Upper lobe of left lung (tissue), 6 donors: Measurements from ENCODE around the gene KIAA1958. TPM values are rescaled to one million over a fixed set of nuclear protein-coding genes. Genes with fewer than 3 reads are reported as not detected.

Experiments
- ATAC-seq, 2 donors: fragments of 200-7000 bp; cut with Tn5 transposase; one replicate each; pipeline ENCODE4 v1.9.1; 2022; ENCODE audit warnings: mild to moderate bottlenecking in 2 of 2, moderate library complexity in 2 of 2; ENCODE audit not compliant: low FRiP score in 2 of 2
- DNase-seq, 2 donors: peaks; one replicate each; pipeline ENCODE4 v3.0.0-alpha.2; 2019 to 2020
- H3K27ac ChIP-seq, 4 donors: fragments of 200-600 bp; sonication (generic); one replicate each; pipeline ENCODE4 v1.5.1; 2016 to 2019
- H3K27me3 ChIP-seq, 4 donors: fragments of 200-600 bp; sonication (generic); one replicate each; pipeline ENCODE4 v1.5.1; 2017 to 2019
- H3K36me3 ChIP-seq, 4 donors: fragments of 200-600 bp; sonication (generic); one replicate each; pipeline ENCODE4 v1.5.1; 2016 to 2019
- H3K4me1 ChIP-seq, 4 donors: fragments of 200-600 bp; sonication (generic); one replicate each; pipeline ENCODE4 v1.5.1; 2018 to 2019
- H3K4me3 ChIP-seq, 4 donors: fragments of 200-600 bp; sonication (generic); one replicate each; pipeline ENCODE4 v1.5.1; 2017 to 2019; ENCODE audit warnings: mild to moderate bottlenecking in 2 of 4, moderate library complexity in 1 of 4
- H3K9me3 ChIP-seq, 4 donors: fragments of 200-600 bp; sonication (generic); one replicate each; pipeline ENCODE4 v1.5.1; 2018 to 2019
- EP300 ChIP-seq, 4 donors: sonication (generic); formaldehyde crosslinking; IDR thresholded peaks; one replicate each; pipeline ENCODE4 v1.5.1; 2017; ENCODE audit warnings: antibody characterized with exemption in 4 of 4, control low read depth in 2 of 4
- POLR2A ChIP-seq, 4 donors: fragments of 450-650 bp; IDR thresholded peaks; one replicate each; pipeline ENCODE4 v1.5.1; 2016 to 2017; ENCODE audit warnings: antibody characterized with exemption in 4 of 4, mild to moderate bottlenecking in 2 of 4
- POLR2AphosphoS5 ChIP-seq, 2 donors: sonication (generic); formaldehyde crosslinking; IDR thresholded peaks; one replicate each; pipeline ENCODE4 v1.5.1; 2017; ENCODE audit warnings: antibody characterized with exemption in 2 of 2
- WGBS, 2 donors: methylation state at CpG; one replicate each; pipeline ENCODE4 v1.1.5; 2017 to 2018; 5-methylcytosine and 5-hydroxymethylcytosine counted together
- total RNA-seq, 6 donors: library from RNA; depleted of rRNA in 4 of 6; stranded (reverse); fragments of >200 nt in 4 of 6; gene quantifications; one replicate each; pipeline versions ENCODE4 v1.1.0 to v1.2.1, GENCODE V29; 2016 to 2021
- TF ChIP-seq, protein P1 (sequence below), 6 experiments: fragments of 450-650 bp in 4 of 6; fragments of 200-600 bp in 2 of 6; sonication (generic) in 2 of 6; IDR thresholded peaks; one replicate each; pipeline ENCODE4 v1.5.1; 2016 to 2019; ENCODE audit warnings: antibody characterized with exemption in 6 of 6
- donor health status: DM: no; HTN: no; CAD: no; lungs with moderate emphysema.
- donor health status: DM: no; HTN: yes; CAD: no; lungs with severe emphysema.

The KIAA1958 gene
- total RNA-seq, 6 donors from 2014 or later: 9.2 to 21.1 (median 14.2) TPM

DNA sequence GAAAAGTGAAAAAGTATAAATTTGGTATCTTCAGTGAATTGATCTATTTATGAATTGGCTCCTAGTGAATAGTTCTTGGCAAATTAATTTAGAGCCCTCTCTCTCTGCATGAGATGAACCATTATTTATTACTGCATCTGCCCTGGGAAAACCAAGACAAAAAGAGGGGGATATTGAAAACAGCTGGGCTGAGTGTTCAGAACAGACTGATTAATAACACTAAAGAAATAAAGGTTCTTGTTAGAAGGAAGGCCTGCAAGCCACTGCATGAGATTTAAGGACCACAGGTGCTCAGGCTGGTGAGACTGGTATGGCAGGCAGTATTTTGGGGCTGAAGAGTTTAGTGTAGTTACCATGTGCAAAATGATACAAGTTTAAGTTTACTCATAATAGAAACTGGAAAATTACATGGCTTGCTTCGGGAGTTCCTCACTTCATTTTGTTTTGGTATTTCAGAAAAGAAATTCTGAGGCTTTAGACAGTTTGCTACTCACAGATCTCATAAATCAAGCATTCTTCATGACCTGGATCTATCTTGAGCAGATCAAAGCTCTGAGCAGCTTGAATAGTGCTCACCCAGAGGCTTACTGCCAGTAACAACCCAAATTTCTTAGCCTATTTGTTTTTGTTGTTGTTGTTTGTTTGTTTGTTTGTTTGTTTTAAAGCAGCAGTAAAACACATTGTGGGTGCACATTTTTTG is 56.1 kb downstream of the KIAA1958 start:
- H3K4me1 ChIP-seq: peaks cover 0 to 6% (median 2%) of the 10 kb centered on the region in 4 donors
- no peak overlapping the region for H3K4me3 ChIP-seq
- DNase-seq: no peak
- no peaks in the 10 kb centered on the region for H3K36me3 ChIP-seq
- H3K9me3 ChIP-seq: no peaks in the 10 kb centered on the region
- ATAC-seq: no peak
- TF ChIP-seq POLR2A (IDR thresholded peaks at IDR 0.05) (no peak), EP300 (IDR thresholded peaks at IDR 0.05) (no peak), POLR2AphosphoS5 (IDR thresholded peaks at IDR 0.05) (no peak)
- TF ChIP-seq, protein P1, sequence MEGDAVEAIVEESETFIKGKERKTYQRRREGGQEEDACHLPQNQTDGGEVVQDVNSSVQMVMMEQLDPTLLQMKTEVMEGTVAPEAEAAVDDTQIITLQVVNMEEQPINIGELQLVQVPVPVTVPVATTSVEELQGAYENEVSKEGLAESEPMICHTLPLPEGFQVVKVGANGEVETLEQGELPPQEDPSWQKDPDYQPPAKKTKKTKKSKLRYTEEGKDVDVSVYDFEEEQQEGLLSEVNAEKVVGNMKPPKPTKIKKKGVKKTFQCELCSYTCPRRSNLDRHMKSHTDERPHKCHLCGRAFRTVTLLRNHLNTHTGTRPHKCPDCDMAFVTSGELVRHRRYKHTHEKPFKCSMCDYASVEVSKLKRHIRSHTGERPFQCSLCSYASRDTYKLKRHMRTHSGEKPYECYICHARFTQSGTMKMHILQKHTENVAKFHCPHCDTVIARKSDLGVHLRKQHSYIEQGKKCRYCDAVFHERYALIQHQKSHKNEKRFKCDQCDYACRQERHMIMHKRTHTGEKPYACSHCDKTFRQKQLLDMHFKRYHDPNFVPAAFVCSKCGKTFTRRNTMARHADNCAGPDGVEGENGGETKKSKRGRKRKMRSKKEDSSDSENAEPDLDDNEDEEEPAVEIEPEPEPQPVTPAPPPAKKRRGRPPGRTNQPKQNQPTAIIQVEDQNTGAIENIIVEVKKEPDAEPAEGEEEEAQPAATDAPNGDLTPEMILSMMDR (IDR thresholded peaks at IDR 0.05): no peak
- no peaks in the 10 kb centered on the region for H3K27me3 ChIP-seq
- H3K27ac ChIP-seq: no peak overlapping the region
- 81 to 92% methylated on average over 1 of the region's 1 CpG for WGBS, 2 donors

DNA sequence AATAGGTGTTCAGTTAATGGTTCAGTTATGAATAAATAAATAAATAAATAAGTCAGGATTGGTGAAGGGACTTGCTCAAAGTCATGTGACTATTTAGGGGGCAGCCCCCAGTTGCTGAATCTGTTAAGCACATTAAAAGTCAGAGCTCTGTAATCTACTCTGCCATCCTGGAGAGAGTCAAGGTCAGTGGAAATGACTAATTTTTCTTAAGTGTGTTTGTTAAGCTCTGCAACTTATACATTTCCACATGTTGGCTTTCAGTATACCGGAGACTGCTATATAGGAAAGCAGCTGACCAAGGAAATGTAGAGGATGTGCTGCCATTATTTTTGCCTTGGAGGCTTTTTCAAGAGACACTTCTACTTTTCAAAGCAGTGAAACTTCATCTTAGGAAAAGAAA is 57.9 kb downstream of the KIAA1958 start:
- TF ChIP-seq EP300 (IDR thresholded peaks at IDR 0.05): no peak
- TF ChIP-seq POLR2AphosphoS5 (IDR thresholded peaks at IDR 0.05): no peak
- DNase-seq: no peak
- 71 to 79% methylated on average over 1 of the region's 1 CpG for WGBS, 2 donors
- H3K27me3 ChIP-seq: no peaks in the 10 kb centered on the region
- no peaks in the 10 kb centered on the region for H3K36me3 ChIP-seq
- no peak for ATAC-seq
- no peak overlapping the region for H3K27ac ChIP-seq
- no peak overlapping the region for H3K4me3 ChIP-seq
- H3K9me3 ChIP-seq: no peaks in the 10 kb centered on the region
- H3K4me1 ChIP-seq: peaks cover 0 to 6% (median 2%) of the 10 kb centered on the region in 4 donors

DNA sequence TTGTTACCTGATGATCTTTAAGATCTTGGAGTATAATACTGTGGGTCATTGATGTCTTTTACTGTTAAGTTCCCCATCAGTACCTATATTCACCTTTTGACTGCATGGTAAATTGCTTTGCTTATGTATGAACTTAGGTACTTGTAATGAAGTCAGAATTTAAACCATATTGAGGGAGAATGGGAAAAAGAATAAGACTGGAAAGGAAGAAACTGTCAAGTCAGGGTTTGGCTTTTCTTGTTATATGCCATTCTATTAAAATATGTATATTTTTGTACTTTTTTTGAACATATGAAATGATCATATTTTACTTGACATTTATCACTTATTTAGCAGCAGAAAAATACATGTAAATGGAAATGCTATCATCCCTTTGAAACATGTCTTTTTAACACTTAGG is 58.6 kb downstream of the KIAA1958 start:
- TF ChIP-seq POLR2AphosphoS5 (IDR thresholded peaks at IDR 0.05): no peak
- TF ChIP-seq EP300 (IDR thresholded peaks at IDR 0.05): no peak
- no peak for TF ChIP-seq POLR2A (IDR thresholded peaks at IDR 0.05)
- TF ChIP-seq, protein P1 (IDR thresholded peaks at IDR 0.05): no peak
- Histone ChIP-seq H3K36me3 (no peaks in the 10 kb centered on the region), H3K27ac (no peak overlapping the region), H3K9me3 (no peaks in the 10 kb centered on the region), H3K4me1 (peaks cover 0 to 6% (median 2%) of the 10 kb centered on the region in 4 donors), H3K27me3 (no peaks in the 10 kb centered on the region), H3K4me3 (no peak overlapping the region)
- no peak for ATAC-seq
- no peak for DNase-seq

DNA sequence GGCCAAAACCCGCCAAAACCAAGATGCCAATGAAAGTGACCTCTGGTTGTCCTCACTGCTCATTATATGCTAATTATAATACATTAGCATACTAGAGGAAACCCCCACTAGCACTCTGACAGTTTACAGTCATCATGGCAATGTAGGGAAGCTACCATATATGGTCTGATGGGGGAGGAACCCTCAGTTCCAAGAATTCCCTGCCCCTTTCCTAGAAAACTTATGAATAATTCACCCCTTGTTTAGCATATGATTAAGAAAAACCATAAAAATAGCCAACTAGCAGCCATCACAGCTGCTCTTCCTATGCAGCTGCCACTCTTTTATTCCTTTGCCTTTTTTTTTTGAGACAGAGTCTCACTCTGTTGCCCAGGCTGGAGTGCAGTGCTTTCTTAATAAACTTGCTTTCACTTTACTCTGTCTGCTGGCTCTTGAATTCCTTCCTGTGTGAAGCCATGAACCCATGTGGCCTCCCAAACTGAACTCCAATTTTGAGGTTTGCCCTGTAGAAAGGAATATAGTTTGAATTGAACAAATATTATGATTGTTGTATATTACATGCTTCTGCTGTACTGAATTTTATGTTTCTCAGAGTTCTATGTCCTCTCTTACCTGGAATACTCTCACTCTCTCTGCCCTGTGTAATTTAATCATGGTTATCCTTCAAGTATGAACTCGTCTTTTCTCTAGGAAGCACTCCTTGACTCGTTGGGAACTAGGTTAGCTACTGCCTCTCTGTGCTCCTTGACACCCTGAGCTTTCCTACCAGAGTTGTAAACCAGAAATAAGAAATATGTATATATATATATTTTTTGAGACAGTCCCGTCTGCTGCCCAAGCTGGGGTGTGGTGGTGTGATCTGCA is 59.8 kb downstream of the KIAA1958 start:
- H3K9me3 ChIP-seq: no peaks in the 10 kb centered on the region
- H3K4me3 ChIP-seq: no peak overlapping the region
- 62 to 68% methylated on average over 4 of the region's 4 CpGs for WGBS, 2 donors
- TF ChIP-seq POLR2A (IDR thresholded peaks at IDR 0.05) (no peak), EP300 (IDR thresholded peaks at IDR 0.05) (no peak), POLR2AphosphoS5 (IDR thresholded peaks at IDR 0.05) (no peak)
- TF ChIP-seq, protein P1 (IDR thresholded peaks at IDR 0.05): no peak
- no peaks in the 10 kb centered on the region for H3K36me3 ChIP-seq
- ATAC-seq (no peak), DNase-seq (no peak)
- H3K27ac ChIP-seq: no peak overlapping the region
- H3K4me1 ChIP-seq: peaks cover 0 to 5% (median 2%) of the 10 kb centered on the region in 4 donors
- H3K27me3 ChIP-seq: no peaks in the 10 kb centered on the region

DNA sequence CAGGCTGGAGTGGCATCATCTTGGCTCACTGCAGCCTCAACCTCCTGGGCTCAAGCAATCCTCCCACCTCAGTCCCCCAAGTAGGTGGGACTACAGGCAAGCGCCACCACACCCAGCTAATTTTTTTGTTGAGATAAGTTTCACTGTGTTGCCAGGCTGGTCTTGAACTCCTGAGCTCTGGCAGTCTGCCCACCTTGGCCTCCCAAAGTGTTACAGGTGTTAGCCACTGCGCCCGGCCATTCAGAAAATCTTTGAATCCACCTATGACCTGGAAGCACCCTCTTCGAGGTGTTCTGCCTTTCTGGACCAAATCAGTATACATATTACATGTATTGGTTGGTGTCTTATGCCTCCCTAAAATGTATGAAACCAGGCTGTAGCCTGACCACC is 61.4 kb downstream of the KIAA1958 start:
- 95 to 96% methylated on average over 4 of the region's 4 CpGs for WGBS, 2 donors
- no peaks in the 10 kb centered on the region for H3K9me3 ChIP-seq
- H3K27ac ChIP-seq: no peak overlapping the region
- DNase-seq (no peak), ATAC-seq (no peak)
- H3K4me3 ChIP-seq: no peak overlapping the region
- no peaks in the 10 kb centered on the region for H3K27me3 ChIP-seq
- H3K36me3 ChIP-seq: no peaks in the 10 kb centered on the region
- TF ChIP-seq POLR2A (IDR thresholded peaks at IDR 0.05) (no peak), POLR2AphosphoS5 (IDR thresholded peaks at IDR 0.05) (no peak), EP300 (IDR thresholded peaks at IDR 0.05) (no peak)
- TF ChIP-seq, protein P1 (IDR thresholded peaks at IDR 0.05): no peak
- H3K4me1 ChIP-seq: peaks cover 0 to 4% (median 2%) of the 10 kb centered on the region in 4 donors
